Fibroblast of gingiva (primary cell): ENCODE measurements around the gene DCAF12.
A peak's percentile ranks its signal among the peaks of the same experiment; 100 is the strongest.
"Not testable (repeated sequence)": the region's sequence is repeated elsewhere in the genome, so short reads cannot be mapped to it uniquely, and the experiment has no call there.

ENCODE experiments used
- DNase-seq: peaks from one replicate; pipeline ENCODE4 v3.0.0-alpha.2; 2011; ENCODE audit warnings: low read depth

The DCAF12 gene

DNA sequence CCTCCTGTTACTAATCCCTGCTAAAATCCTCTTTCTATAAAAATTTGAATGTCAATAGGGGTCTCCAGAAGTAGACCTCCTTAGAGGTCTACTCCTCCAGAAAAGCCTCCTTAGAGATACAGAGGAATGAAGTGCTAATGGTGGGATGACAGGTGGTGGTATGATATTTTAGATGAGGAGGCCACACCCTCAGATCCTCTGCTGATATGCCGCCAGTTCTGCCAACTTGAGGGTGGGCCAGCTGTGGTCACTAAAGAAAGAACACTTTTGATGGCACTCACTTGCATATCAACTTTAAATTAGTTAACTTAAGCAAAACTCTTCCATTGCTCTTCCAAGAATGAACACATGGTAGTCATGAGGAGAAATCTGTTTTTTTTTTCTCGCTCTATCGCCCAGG, 61.0 kb downstream of the DCAF12 start:
- no peak for DNase-seq

GRCh38 chr9:34059954-34060353, 66.5 kb downstream of the DCAF12 start:
- DNase-seq: no peak

DNA sequence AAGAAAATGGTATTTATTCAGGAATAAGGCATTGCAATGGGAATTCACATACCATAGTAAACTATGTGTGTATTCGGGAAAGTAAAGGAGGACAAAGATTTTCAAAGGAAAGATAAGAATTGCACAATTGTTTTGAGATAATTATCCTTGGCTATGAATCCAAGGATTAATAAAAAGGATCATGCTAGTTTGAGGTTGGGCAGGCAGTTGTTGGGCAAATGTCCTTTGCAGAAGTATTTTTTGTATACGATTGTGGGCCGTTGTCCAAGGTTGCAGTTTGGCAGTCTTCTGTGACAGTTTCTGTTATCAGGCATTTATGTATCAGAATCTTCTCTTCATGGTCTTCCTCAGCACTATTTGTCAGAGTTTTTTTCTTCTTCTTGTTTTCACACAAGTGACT, 67.2 kb downstream of the DCAF12 start:
- DNase-seq: no peak

DNA sequence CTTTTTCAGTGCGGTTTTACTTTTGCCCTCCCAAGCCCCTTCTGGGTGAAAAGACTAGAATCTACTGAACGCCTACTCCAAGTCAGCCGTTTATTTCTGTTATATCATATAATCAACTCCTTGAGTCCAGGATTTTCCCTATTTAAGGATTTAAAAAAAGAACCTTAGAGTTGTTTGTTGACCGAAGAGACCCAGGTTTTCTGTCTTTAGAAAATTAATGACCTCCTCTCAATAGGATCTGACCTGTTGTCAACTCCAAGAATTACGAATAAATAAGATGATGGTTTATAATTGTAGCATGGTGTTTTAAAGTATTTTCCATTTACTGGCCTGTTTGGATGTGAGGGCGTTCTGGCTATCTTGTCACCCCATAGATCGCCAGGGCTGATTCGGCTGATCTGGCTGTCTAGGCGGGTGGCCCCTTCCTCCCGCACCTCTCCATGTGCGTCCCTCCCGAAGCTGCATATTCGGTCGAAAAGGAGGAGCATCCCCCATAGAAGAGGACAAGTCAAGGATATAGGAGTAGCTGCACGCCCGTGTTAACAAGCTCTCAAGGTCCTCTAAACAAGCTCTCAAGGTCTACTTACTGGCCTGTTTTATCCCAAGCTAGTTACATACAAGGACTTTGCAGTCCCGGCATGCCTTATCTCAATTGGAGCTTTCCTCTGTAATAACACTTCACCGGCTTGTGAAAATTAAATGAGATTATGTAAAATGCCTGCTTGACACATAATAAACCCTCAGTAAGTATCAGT, 76.7 kb downstream of the DCAF12 start:
- DNase-seq: no peak

DNA sequence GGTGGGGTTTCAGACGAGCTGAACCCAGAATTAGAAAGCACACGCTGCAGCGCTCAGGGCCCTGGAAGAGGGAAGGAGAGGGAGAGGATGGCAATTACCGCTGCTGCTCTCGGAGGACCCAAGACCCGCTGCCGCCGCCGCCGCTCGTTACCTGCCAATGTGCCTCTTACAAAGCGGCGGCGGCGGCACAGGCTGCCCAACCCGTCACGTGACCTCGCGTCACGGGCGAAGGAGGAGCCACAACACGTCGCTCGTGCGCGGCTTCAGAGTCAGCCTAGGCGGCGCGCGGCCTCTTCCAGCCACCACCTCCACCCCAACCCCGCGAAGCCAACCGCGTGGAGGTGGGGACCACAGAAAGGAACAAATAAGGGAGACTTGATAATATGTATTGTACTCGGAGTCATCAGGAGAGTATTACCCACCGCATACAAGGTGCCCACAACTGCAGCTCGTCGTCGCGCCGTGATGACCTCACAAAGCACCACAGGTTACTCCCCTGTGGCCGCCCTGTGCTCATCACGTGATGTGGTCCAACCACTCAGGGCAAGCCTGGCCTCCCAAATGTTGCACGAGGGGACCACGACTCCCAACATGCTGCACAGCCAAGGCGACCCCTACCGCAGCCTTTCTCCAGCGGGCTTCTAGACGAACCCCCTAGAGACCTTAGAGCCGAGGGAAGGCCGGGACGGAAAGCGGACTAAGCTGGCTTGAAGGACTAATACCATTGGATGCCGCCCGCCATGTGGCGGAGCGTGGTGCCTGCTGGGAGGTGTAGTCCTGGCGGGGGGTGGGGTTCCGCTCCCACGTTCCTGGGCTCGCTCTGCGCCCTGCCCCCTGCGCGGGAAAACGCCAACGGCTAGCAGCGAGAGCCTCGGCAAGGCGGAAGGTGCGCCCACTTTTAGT, 77.5 kb downstream of the DCAF12 start, which contains the start of gene UBAP2:
Gene UBAP2 (minus strand): TSS at position 161 of the 903 bp plus-strand sequence. CDS start 31,739 bp downstream, outside the sequence.
- peak; percentile 96 for DNase-seq

DNA sequence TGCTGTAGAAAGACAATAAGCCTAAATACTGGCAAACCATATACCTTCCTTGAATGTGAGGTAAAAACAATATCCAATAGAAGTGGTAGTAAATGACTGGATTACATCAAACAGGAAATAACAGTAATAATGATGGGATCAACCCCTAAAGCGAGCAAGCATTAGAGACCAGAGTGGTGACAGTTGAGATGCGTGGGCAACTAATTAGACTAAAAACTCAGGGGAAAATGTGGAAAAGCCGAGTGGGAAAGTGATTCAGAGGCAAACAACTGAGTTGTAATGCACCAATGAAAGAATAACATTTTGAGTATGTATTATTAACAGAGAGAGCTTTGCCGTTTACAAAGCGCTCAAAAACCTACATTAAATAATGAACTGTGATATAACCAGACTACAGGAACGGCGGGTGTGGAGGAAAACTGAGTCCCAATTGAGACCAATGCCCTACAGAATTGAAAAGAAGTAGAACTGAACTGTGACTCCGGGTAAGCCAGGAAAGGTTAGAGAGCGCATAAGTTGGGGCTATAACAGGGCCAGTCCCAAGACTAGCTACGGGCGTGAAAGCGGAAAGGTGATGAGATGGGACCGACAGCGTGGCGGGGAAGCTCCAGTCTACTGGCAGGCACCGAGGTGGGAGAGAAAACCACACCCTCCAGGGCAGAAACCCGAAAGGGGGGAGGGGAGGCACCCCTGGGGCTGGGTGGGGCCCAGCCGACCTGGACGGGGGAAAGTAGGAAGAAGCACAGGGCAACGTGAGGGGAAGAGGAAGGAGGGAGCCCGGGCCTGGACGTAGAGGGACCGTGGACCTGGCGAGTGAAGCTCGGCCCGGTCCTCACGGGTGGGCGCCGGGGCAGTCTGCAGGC, 78.4 kb downstream of the DCAF12 start:
- no peak for DNase-seq

DNA sequence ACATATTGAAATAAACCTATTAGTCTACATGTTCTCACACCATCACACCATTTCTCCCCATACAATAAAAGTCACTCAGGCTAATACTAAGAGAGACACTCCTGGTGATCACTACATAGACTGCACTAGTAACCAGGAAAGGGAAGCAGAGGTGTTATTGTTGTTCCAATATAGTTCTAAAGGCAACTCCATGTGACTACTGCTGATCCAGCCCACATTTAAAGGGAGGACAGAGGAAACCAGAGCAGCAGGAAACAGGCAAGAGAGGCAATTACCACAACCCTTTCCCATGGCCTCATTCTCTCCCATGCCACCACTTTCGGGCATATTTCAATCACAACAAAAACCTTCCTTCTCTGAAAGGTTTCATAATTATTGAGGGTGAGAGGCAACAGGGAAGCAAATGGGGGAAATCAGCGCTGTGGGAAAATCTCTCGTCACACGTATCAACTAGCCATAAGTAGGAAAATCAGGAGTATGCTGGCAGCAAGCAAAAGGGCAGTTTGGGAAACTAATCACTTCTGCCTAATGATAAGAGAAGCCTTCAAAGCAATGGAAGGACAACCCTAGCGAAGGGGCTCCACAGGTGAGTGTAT, 79.6 kb downstream of the DCAF12 start:
- DNase-seq: peak; percentile 8

- no peak for DNase-seq
Measured at GRCh38 chr9:34045903-34046302, 80.6 kb downstream of the DCAF12 start.

DNA sequence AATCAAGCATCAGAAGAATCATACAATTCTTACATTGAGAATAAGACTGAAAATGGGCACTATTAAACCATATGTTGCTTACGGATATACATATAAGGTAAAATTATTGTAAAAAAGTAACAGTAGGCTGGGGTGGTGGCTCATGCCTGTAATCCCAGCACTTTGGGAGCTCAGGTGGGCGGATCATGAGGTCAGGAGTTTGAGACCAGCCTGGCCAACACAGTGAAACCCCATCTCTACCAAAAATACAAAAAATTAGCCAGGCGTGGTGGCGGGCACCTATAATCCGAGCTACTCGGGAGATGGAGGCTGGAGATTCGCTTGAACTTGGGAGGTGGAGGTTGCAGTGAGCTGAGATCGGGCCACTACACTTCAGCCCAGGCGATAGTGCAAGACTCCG, 84.4 kb downstream of the DCAF12 start:
- not testable (repeated sequence) for DNase-seq

DNA sequence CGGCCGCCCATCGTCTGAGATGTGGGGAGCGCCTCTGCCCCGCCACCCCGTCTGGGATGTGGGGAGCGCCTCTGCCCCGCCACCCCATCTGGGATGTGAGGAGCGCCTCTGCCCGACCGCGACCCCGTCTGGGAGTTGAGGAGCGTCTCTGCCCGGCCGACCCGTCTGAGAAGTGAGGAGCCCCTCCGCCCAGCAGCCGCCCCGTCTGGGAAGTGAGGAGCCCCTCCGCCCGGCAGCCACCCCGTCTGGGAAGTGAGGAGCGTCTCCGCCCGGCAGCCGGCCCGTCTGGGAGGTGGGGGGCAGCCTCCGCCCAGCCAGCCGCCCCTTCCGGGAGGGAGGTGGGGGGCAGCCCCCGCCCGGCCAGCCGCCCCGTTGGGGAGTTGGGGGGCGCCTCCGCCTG, 87.6 kb downstream of the DCAF12 start:
- not testable (repeated sequence) for DNase-seq

- no peak for DNase-seq
Measured at GRCh38 chr9:34037626-34038025, 88.9 kb downstream of the DCAF12 start.

DNA sequence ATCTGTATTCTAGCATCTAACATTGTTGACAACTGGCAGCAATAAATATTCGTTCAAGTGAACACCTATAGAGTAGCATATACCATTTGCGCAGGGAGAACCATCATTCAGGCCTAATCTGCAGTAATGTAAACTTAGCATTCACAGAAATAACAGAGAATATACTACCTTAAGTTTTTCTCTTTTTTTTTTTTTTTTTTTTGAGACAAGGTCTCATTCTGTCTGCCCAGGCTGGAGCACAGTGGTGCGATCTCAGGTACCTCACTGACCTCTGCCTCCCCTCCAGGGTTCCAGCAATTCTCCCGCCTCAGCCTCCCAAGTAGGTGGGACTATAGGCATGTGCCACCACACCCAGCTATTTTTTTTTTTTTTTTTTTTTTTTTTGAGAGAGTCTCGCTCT, 89.9 kb downstream of the DCAF12 start:
- DNase-seq: no peak
